Neuron (in vitro differentiated cells): ENCODE data around the gene TTYH2.

Experiments
- H2AFZ ChIP-seq: one replicate; pipeline ENCODE4 v1.6.1; 2013; ENCODE audit warnings: low read depth, mild to moderate bottlenecking, inconsistent platforms, low read length, moderate library complexity
- H3K27me3 ChIP-seq: one replicate; pipeline ENCODE4 v1.6.1; 2013; ENCODE audit warnings: low read length; ENCODE audit not compliant: insufficient read depth
- H3K36me3 ChIP-seq: one replicate; pipeline ENCODE4 v1.6.1; 2013; ENCODE audit warnings: low read length; ENCODE audit not compliant: insufficient read depth
- H3K4me1 ChIP-seq: one replicate; pipeline ENCODE4 v1.6.1; 2013; ENCODE audit warnings: low read length; ENCODE audit not compliant: insufficient read depth
- H3K4me3 ChIP-seq: 2 replicates; pipeline ENCODE4 v1.5.1; 2013; ENCODE audit warnings: mild to moderate bottlenecking, low read length, moderate library complexity
- H3K9me3 ChIP-seq: one replicate; pipeline ENCODE4 v1.6.1; 2013; ENCODE audit warnings: low read length

The TTYH2 gene

DNA sequence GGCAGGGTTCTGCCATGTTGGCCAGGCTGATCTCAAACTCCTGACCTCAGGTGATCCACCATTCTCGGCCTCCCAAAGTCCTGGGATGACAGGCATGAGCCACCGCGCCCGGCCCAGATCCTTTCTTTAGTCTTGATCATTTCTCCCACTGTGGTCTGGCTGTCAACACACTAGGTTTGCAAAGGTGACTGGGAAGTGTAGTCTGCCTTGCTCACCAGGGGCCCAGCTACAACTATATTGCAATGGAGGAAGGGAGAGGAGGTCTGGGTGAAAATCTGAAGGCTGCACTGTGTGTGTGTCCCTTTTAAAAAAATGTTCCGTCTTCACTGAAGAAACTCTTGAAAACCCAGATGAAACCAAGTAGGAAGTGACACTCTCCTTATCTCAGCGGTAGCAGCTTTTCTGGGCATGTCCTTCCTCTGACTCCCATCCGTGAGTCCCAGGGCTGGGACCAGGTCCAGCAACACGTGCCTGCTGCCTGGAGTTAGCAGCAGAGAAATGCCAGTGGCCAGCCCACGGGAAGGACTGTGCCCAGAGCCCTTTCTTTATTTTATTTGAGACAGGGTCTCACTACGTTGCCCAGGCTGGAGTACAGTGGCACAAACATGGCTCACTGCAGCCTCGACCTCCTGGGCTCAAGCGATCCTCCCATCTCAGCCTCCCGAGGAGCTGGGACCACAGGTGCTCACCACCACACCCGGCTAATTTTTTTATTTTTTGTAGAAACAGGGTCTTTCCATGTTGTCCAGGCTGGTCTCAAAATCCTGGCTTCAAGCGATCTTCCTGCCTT is 94.8 kb downstream of the TTYH2 start:
- H3K9me3 ChIP-seq = peaks cover 8% of the 10 kb centered on the region
- H3K36me3 ChIP-seq = no peaks in the 10 kb centered on the region
- H3K4me3 ChIP-seq = no peak overlapping the region
- H3K4me1 ChIP-seq = no peaks in the 10 kb centered on the region
- no peak overlapping the region for H2AFZ ChIP-seq
- H3K27me3 ChIP-seq = no peaks in the 10 kb centered on the region

DNA sequence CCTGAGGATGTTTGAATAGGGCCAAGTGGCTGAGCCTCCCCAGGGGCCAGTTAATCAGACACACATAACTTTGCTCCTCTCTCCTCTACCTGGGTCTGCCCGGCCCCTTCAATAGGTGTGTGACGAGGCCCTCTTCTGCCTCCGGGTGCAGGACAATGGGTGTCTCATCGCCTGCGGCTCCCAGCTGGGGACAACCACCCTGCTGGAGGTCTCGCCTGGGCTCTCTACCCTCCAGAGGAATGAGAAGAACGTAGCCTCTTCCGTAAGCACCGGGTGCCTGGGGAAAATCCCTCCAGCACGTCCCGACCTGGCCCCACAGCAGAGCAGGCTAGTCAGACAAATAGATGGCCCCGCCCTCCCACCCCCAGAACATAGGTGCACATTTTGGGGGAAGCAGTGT is 96.5 kb downstream of the TTYH2 start:
- Histone ChIP-seq H3K4me3 (no peak overlapping the region), H3K27me3 (no peaks in the 10 kb centered on the region), H3K4me1 (no peaks in the 10 kb centered on the region), H3K36me3 (no peaks in the 10 kb centered on the region), H3K9me3 (peaks cover 8% of the 10 kb centered on the region), H2AFZ (no peak overlapping the region)
